ENCODE data around the gene SIM1. TPM values are rescaled to one million over a fixed set of nuclear protein-coding genes. Genes with fewer than 3 reads are reported as not detected.

SIM1 gene
- total and polyA plus RNA-seq, 2 of the 8 experiments (the other 6 are each of a cell fraction or from before 2014, with no cell fraction given): 0.02 to 0.39 TPM

DNA sequence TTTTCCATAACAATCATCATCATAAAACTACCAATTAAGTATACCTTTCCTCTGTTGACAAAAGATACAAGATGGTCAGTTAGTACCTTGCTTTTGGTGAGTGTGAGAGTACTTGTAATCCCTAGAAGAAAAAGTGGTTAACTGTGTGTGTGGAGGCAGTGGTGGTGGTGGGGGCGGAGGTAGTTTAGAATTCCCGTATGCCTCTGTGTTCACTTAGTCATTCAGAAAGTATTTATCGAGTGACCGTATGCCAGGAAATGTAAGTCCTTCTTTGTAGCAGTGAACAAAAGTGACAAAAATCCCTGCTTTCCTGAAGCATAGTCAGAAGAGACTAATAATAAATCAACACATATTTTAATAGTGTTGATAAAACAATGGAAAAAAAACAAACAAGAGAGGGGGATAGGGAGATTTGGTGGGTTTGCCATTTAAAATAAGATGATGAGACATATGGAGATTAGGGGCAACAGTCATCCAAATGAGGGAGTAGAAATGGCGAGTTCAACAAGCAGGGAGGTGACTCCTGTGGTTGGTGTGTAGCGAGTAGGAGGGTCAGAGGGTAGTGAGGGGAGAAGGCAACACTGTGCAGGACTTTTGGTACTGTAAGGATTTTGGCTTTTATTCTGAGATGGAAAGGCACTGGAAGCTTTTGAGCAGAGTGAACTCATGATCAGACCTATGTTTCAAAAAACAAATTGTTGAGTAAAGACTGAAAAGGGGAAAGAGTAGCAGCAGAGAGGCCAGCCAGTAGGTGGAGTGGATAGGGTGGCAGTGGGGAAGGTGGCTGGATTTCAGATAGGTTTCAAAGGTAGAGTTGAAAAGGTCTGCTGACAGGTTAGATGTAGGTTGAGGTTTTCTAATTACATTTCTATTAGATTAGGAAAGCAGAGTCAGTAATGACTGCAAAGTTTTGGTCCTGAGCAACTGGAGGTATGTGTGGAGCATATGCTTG, 40.3 kb upstream of the SIM1 start:
- ChIA-PET CTCF (ENCODE audit: partially characterized antibody) (no interaction called here), POLR2A (ENCODE audit: partially characterized antibody) (no interaction called here)
- TF ChIP-seq, protein P1, sequence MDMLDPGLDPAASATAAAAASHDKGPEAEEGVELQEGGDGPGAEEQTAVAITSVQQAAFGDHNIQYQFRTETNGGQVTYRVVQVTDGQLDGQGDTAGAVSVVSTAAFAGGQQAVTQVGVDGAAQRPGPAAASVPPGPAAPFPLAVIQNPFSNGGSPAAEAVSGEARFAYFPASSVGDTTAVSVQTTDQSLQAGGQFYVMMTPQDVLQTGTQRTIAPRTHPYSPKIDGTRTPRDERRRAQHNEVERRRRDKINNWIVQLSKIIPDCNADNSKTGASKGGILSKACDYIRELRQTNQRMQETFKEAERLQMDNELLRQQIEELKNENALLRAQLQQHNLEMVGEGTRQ (IDR thresholded peaks at IDR 0.05; ENCODE audit: low read length): no peak
- TF ChIP-seq KDM4A (IDR thresholded peaks at IDR 0.05; ENCODE audit: low read depth, low read length, severe bottlenecking) (no peak), RXRA (IDR thresholded peaks at IDR 0.05; ENCODE audit: insufficient read depth, low read depth, low read length) (no peak), RAD21 (IDR thresholded peaks at IDR 0.05 in 1 of 2, conservative IDR thresholded peaks at IDR 0.05 in 1 of 2; ENCODE audit: low read depth in 2 of 2, low read length in 2 of 2) (peak; percentile 11 to 33; a peak in 1 of 4 replicates)
- TF ChIP-seq, protein P2, sequence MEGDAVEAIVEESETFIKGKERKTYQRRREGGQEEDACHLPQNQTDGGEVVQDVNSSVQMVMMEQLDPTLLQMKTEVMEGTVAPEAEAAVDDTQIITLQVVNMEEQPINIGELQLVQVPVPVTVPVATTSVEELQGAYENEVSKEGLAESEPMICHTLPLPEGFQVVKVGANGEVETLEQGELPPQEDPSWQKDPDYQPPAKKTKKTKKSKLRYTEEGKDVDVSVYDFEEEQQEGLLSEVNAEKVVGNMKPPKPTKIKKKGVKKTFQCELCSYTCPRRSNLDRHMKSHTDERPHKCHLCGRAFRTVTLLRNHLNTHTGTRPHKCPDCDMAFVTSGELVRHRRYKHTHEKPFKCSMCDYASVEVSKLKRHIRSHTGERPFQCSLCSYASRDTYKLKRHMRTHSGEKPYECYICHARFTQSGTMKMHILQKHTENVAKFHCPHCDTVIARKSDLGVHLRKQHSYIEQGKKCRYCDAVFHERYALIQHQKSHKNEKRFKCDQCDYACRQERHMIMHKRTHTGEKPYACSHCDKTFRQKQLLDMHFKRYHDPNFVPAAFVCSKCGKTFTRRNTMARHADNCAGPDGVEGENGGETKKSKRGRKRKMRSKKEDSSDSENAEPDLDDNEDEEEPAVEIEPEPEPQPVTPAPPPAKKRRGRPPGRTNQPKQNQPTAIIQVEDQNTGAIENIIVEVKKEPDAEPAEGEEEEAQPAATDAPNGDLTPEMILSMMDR (IDR thresholded peaks at IDR 0.05; ENCODE audit: control extremely low read depth in 1 of 3, insufficient read depth in 1 of 3, low read depth in 1 of 3, low read length in 3 of 3): peak; percentile 1 to 30 (median 13); a peak in 2 of 4 replicates
- FAIRE-seq (no peak), DNase-seq (ENCODE audit: low read depth in 1 of 2, low spot score in 2 of 2) (no peak)
- H2BK15ac ChIP-seq (ENCODE audit: low read length): no peak overlapping the region
- no peak overlapping the region for H4K91ac ChIP-seq (replicated peaks; ENCODE audit: insufficient read length, low read length)
- no peak overlapping the region for H3K56ac ChIP-seq (replicated peaks; ENCODE audit: insufficient read length, low read depth, low read length)
- no peaks in the 10 kb centered on the region for H3K79me1 ChIP-seq (ENCODE audit: low read depth, low read length)
- H3K36me3 ChIP-seq (ENCODE audit: control insufficient read depth in 2 of 4, insufficient read depth in 4 of 4, low read length in 3 of 4): peaks cover 0 to 7% (median 5%) of the 10 kb centered on the region in 4 experiments; a peak in 3 of 8 replicates
- H3K4me2 ChIP-seq (ENCODE audit: insufficient read depth in 1 of 2, low read depth in 2 of 2, low read length in 2 of 2): no peak overlapping the region
- no peak overlapping the region for H2BK5ac ChIP-seq (ENCODE audit: low read depth, low read length)
- H4K8ac ChIP-seq (ENCODE audit: extremely low read depth, insufficient read depth, low read length): no peak overlapping the region
- H3K14ac ChIP-seq (ENCODE audit: insufficient read length): no peak overlapping the region
- H2AFZ ChIP-seq (ENCODE audit: low read length): no peak overlapping the region
- no peak overlapping the region for H2BK12ac ChIP-seq (ENCODE audit: low read depth, low read length)
- H3K23ac ChIP-seq (ENCODE audit: insufficient read length): no peak overlapping the region
- H2BK20ac ChIP-seq (ENCODE audit: low read length): no peak overlapping the region
- H2AK5ac ChIP-seq (ENCODE audit: low read depth, low read length): no peak overlapping the region
- H2BK120ac ChIP-seq (replicated peaks; ENCODE audit: low read depth, low read length): no peak overlapping the region
- no peak overlapping the region for H3K27ac ChIP-seq (ENCODE audit: low read depth, low read length)
- H3K9me3 ChIP-seq (ENCODE audit: insufficient read depth in 2 of 2, low read depth in 1 of 2, low read length in 1 of 2): no peaks in the 10 kb centered on the region
- no peaks in the 10 kb centered on the region for H4K20me1 ChIP-seq (replicated peaks in 1 of 2; ENCODE audit: control insufficient read depth in 1 of 2, insufficient read depth in 2 of 2, low read length in 2 of 2)
- no peaks in the 10 kb centered on the region for H3K23me2 ChIP-seq (ENCODE audit: low read depth, low read length)
- no peak overlapping the region for H4K5ac ChIP-seq (ENCODE audit: insufficient read length, low read depth, low read length)
- H3K18ac ChIP-seq (ENCODE audit: extremely low read depth, low read length): no peak overlapping the region
- H3K79me2 ChIP-seq (ENCODE audit: control insufficient read depth in 1 of 2, insufficient read depth in 2 of 2, low read length in 2 of 2): no peaks in the 10 kb centered on the region
- H3K9ac ChIP-seq (replicated peaks in 1 of 4; ENCODE audit: extremely low read depth in 1 of 4, low read depth in 3 of 4, low read length in 3 of 4): no peak overlapping the region
- WGBS, 2 experiments (ENCODE audit: extremely low coverage in 1 of 2, insufficient coverage in 1 of 2, insufficient read length in 1 of 2, insufficient replicate concordance in 2 of 2, low coverage in 1 of 2, low lambda C conversion rate in 2 of 2, missing lambda C conversion rate in 1 of 2): 84% methylated on average over 6 of the region's 6 CpGs; no CpG with 5 or more reads in 1 of the 2 experiments
- no peak overlapping the region for H3K4me3 ChIP-seq (ENCODE audit: extremely low read depth in 1 of 4, insufficient read depth in 2 of 4, low read depth in 3 of 4, low read length in 4 of 4)
- no peak overlapping the region for H3K4ac ChIP-seq (replicated peaks; ENCODE audit: insufficient read length, low read depth, low read length)
- H3K4me1 ChIP-seq (replicated peaks in 1 of 4; ENCODE audit: control insufficient read depth in 3 of 4, insufficient read depth in 4 of 4, low read length in 3 of 4): no peaks in the 10 kb centered on the region
- H3K27me3 ChIP-seq (replicated peaks in 1 of 4; ENCODE audit: control insufficient read depth in 3 of 4, extremely low read depth in 1 of 4, insufficient read depth in 3 of 4, low read length in 3 of 4): peaks cover 0 to 1% (median 0%) of the 10 kb centered on the region in 4 experiments; a peak in 1 of 7 replicates
